Measurements from ENCODE around the gene ATP8A1. TPM values are rescaled to one million over a fixed set of nuclear protein-coding genes. Genes with fewer than 3 reads are reported as not detected.

ATP8A1 gene
- total and polyA plus RNA-seq, 2 of the 8 experiments (the other 6 are each of a cell fraction or from before 2014, with no cell fraction given) = 3.7 to 14.9 TPM

DNA sequence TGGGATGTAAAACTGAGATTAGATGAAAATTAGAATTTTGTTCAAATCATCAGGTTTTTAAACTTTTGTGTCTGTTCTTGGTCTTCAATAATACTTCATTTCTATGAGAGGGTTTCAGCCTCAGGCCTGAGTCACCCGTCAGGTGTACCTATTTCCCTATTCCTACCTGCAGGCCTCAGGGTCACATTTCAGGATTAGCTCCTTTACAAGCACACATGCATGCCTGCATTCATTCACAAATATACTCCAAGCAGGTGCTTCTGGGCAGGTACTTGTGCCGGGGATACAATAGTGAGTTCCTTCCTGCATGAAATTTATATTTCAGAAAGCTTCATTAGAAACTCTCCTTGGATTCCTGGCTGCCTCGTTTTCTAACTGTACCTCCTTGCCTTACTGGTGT lies 144.7 kb downstream of the ATP8A1 start (continued):
- TF ChIP-seq, protein P1, sequence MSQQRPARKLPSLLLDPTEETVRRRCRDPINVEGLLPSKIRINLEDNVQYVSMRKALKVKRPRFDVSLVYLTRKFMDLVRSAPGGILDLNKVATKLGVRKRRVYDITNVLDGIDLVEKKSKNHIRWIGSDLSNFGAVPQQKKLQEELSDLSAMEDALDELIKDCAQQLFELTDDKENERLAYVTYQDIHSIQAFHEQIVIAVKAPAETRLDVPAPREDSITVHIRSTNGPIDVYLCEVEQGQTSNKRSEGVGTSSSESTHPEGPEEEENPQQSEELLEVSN (IDR thresholded peaks at IDR 0.05) = no peak
- no peak for TF ChIP-seq RXRA (IDR thresholded peaks at IDR 0.05; ENCODE audit: insufficient read depth, low read depth, low read length)
- no peak for TF ChIP-seq EZH2 (IDR thresholded peaks at IDR 0.05; ENCODE audit: low read depth, low read length, severe bottlenecking)
- TF ChIP-seq CBX5 (IDR thresholded peaks at IDR 0.05; ENCODE audit: low read depth, low read length) = no peak
- no peak for TF ChIP-seq POU5F1 (IDR thresholded peaks at IDR 0.05; ENCODE audit: low read depth, low read length)
- no peak for TF ChIP-seq BACH1 (IDR thresholded peaks at IDR 0.05; ENCODE audit: low read length)
- TF ChIP-seq SP4 (IDR thresholded peaks at IDR 0.05; ENCODE audit: low read length) = no peak
- TF ChIP-seq, protein P2, sequence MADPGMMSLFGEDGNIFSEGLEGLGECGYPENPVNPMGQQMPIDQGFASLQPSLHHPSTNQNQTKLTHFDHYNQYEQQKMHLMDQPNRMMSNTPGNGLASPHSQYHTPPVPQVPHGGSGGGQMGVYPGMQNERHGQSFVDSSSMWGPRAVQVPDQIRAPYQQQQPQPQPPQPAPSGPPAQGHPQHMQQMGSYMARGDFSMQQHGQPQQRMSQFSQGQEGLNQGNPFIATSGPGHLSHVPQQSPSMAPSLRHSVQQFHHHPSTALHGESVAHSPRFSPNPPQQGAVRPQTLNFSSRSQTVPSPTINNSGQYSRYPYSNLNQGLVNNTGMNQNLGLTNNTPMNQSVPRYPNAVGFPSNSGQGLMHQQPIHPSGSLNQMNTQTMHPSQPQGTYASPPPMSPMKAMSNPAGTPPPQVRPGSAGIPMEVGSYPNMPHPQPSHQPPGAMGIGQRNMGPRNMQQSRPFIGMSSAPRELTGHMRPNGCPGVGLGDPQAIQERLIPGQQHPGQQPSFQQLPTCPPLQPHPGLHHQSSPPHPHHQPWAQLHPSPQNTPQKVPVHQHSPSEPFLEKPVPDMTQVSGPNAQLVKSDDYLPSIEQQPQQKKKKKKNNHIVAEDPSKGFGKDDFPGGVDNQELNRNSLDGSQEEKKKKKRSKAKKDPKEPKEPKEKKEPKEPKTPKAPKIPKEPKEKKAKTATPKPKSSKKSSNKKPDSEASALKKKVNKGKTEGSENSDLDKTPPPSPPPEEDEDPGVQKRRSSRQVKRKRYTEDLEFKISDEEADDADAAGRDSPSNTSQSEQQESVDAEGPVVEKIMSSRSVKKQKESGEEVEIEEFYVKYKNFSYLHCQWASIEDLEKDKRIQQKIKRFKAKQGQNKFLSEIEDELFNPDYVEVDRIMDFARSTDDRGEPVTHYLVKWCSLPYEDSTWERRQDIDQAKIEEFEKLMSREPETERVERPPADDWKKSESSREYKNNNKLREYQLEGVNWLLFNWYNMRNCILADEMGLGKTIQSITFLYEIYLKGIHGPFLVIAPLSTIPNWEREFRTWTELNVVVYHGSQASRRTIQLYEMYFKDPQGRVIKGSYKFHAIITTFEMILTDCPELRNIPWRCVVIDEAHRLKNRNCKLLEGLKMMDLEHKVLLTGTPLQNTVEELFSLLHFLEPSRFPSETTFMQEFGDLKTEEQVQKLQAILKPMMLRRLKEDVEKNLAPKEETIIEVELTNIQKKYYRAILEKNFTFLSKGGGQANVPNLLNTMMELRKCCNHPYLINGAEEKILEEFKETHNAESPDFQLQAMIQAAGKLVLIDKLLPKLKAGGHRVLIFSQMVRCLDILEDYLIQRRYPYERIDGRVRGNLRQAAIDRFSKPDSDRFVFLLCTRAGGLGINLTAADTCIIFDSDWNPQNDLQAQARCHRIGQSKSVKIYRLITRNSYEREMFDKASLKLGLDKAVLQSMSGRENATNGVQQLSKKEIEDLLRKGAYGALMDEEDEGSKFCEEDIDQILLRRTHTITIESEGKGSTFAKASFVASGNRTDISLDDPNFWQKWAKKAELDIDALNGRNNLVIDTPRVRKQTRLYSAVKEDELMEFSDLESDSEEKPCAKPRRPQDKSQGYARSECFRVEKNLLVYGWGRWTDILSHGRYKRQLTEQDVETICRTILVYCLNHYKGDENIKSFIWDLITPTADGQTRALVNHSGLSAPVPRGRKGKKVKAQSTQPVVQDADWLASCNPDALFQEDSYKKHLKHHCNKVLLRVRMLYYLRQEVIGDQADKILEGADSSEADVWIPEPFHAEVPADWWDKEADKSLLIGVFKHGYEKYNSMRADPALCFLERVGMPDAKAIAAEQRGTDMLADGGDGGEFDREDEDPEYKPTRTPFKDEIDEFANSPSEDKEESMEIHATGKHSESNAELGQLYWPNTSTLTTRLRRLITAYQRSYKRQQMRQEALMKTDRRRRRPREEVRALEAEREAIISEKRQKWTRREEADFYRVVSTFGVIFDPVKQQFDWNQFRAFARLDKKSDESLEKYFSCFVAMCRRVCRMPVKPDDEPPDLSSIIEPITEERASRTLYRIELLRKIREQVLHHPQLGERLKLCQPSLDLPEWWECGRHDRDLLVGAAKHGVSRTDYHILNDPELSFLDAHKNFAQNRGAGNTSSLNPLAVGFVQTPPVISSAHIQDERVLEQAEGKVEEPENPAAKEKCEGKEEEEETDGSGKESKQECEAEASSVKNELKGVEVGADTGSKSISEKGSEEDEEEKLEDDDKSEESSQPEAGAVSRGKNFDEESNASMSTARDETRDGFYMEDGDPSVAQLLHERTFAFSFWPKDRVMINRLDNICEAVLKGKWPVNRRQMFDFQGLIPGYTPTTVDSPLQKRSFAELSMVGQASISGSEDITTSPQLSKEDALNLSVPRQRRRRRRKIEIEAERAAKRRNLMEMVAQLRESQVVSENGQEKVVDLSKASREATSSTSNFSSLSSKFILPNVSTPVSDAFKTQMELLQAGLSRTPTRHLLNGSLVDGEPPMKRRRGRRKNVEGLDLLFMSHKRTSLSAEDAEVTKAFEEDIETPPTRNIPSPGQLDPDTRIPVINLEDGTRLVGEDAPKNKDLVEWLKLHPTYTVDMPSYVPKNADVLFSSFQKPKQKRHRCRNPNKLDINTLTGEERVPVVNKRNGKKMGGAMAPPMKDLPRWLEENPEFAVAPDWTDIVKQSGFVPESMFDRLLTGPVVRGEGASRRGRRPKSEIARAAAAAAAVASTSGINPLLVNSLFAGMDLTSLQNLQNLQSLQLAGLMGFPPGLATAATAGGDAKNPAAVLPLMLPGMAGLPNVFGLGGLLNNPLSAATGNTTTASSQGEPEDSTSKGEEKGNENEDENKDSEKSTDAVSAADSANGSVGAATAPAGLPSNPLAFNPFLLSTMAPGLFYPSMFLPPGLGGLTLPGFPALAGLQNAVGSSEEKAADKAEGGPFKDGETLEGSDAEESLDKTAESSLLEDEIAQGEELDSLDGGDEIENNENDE (IDR thresholded peaks at IDR 0.05; ENCODE audit: insufficient replicate concordance, low read length) = no peak
- TF ChIP-seq RAD21 (IDR thresholded peaks at IDR 0.05 in 1 of 2, conservative IDR thresholded peaks at IDR 0.05 in 1 of 2; ENCODE audit: low read depth in 2 of 2, low read length in 2 of 2) = no peak
